Medulla oblongata (tissue), 1 donor: ENCODE results near the gene KCTD16.
A peak's percentile ranks its signal among the peaks of the same experiment; 100 is the strongest.

Experiments used
- DNase-seq: peaks from one replicate; pipeline ENCODE4 v3.0.0-alpha.2; 2015; ENCODE audit errors: extremely low spot score

Gene KCTD16

DNA sequence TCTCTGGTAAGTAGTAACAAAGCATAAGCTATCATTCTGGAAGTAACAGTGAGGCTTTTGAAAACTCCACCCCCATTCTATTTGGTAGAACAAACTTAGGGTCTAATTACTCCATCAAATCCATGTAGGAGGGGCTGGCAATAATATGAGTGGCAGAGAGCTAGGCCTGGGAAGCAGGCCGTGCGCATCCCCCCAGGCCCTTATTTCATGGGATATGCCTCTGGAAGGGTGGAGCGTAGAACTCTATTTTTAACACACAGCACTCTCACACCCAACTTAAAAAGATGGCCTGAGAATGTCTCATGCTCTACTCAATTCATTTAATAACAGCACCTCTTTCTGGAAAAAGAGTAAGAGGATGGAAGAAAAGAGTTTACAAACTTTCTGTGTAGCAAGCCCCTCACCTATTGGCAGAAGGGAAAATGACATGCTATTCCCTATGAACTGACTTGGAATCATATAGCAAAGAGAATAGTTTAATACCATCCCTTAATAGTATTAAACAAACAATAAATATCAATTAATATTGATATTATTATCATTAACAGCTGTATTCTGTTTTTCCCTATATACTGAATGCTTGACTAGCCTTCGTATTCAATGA lies 233.2 kb downstream of the KCTD16 start:
- DNase-seq: no peak

- no peak for DNase-seq
These were observed 234.0 kb downstream of the KCTD16 start for GRCh38 chr5:144404672-144405071.

GRCh38 chr5:144405991-144406390 lies 235.3 kb downstream of the KCTD16 start:
- peak; percentile 3 for DNase-seq

DNA sequence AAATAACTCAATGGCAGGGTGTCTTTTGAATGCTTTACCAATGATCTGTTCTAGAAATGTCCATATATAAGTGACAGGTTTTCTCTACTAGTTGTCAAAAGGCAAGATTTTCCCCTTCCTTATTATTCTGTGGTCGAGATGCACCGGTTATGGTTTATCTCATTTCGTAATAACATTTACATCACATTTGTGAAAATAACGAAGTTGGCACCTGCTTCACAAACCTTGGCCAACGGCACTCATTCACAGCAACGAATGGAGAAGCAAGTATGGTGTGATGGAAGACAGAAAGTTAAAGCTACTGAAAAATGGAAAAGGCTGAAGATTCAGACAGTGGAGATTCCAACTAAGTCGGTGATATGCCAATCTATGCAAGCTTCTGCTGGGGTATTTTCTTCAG lies 235.8 kb downstream of the KCTD16 start:
- DNase-seq: no peak

DNA sequence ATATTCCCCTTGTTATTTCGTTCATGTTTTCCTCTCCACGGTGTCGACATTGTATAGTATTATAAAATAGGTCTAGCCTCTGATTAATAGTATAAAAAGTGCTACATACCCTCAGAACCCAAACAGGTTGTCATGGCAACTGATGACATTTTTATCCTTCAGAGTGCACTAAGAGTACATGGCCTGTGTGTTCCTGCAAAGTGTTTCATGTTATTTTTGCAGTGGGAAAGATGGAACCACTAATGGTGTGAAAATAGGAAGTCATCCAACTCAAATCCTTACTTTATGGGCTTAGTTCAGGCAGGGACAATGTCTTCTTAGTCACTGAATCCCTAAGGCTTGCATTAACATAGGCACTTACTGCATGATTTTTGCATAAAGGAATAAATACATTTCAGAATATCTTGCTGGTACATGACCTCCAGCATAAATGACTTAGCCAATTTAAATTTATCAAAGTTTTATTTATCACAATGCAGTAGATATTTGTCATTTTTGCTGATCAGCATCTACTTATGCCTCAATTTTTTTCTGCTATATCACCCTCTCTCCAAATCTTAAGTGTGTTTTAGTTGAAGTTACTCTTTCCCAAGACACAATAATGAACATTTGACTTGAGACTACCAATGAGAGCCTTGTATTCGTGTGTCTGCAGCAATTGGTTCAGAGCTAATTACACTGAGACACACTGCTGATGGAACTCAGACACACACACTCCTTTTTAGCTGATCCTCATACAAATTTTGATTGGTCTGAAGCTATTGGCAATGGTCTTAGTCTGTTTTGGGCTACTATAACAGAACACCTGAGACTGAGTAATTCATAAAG lies 243.7 kb downstream of the KCTD16 start:
- no peak for DNase-seq

GRCh38 chr5:144416196-144416595 lies 245.5 kb downstream of the KCTD16 start:
- no peak for DNase-seq

GRCh38 chr5:144418719-144419118 lies 248.0 kb downstream of the KCTD16 start:
- no peak for DNase-seq

DNA sequence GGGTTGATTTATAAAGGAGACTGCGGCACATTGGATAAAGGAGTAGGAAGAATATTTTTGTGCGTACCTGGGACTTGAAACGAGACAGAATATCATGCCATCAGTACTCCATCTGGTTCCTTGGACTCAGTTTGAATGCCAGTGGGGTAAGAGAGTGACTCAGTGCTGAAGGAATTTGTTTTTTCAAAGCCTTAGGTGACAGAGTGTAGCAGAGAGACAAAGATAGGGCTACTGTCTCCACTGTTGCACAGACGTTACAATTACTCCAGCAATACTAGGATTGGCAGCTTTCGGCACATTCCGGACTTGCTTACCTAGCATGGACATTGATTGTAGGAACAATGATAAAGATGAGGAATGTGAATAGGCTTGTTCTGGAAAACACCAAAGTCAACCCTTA lies 250.7 kb downstream of the KCTD16 start:
- no peak for DNase-seq

GRCh38 chr5:144422018-144422727 lies 251.5 kb downstream of the KCTD16 start:
- DNase-seq: no peak

GRCh38 chr5:144427866-144428265 lies 257.2 kb downstream of the KCTD16 start:
- no peak for DNase-seq

DNA sequence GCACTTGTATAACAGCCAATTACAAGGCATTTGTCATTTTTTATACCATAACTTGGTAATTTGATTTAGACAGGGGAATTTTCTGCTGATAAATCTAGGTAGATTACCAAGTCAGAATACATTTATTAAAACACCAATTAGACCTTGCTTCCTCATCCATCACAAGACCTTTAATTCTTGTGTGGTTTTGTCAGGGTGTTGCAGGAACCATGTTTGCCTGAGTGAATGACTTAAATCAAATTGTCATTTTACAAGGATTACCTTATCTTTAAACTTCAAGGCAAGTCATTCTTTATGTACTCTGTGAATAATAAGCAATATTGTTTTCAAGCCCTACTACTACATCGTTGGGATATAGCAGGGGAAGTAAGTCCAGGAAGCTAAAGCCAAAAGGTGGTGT lies 257.7 kb downstream of the KCTD16 start:
- DNase-seq: no peak

DNA sequence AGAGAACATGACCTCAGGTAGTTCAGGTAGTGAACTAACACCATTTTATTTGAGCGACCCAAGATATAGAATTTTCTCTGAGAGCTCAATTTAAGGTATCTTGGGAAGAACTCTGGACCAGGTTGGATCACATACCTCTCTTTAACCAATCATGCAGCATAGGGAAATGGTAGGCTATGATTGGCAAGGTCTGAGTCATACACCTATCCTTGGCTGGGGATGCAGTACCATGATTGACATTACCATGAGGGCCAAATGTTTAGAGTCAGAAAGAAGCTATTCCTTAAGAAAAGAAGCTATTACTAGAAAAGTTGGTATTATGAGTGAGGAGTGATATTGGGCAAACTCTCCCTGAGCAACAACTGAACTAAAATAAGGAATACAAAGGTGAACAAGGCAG lies 258.7 kb downstream of the KCTD16 start:
- no peak for DNase-seq

- DNase-seq: no peak
These were observed 259.2 kb downstream of the KCTD16 start for GRCh38 chr5:144429905-144430304.

DNA sequence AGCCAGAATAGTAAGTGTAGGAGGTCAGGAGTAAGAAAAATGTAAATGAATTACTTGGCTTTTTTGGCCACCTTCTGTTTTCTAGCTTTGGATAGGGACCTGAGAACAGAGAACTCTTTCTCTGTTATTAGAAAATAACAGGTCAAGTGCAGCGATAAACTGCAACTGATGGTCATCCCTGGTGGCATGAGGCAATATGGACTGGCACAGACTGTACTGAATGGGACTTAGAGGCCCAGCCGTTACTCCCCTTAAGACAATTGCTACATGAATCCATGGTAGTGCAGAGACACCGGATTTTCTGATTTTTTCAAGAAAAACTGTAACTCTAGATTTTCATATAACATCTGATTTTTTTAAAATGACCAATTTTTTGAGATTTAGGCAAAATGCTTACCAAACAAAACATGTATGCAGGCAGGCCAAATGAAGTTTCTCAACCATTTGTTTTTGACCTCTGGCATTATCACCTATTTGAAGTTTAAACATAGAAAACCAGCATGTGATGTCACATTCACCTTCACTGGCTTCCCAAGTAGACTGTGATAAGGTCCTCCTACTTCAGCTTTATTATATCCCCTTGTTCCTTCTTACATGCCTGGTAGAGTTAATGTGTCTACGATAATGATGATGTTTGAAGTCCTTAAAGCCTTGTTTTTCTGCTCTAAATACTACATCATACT lies 262.6 kb downstream of the KCTD16 start:
- DNase-seq: no peak

GRCh38 chr5:144433893-144434292 lies 263.2 kb downstream of the KCTD16 start:
- no peak for DNase-seq

GRCh38 chr5:144436007-144436406 lies 265.3 kb downstream of the KCTD16 start:
- no peak for DNase-seq

- no peak for DNase-seq
These were observed 267.6 kb downstream of the KCTD16 start for GRCh38 chr5:144438237-144438636.

DNA sequence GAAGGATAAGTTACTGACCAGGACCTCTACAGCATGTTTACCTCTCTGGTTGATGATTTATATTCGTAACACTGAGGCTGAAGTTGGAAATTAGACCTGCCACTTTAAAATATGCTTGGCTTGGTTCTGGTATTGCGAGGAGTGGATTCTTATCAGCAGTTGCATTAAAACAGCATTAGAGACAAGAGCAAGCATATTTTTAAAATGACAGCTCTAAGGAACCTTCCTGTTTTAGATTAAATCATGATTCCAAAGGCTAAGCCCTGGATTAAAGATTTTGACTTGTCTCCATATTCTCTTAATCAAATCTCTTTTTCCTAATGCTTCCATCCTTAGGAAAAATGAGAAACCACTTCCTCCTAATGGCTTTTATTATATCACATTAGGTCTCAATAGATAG lies 277.8 kb downstream of the KCTD16 start:
- no peak for DNase-seq

DNA sequence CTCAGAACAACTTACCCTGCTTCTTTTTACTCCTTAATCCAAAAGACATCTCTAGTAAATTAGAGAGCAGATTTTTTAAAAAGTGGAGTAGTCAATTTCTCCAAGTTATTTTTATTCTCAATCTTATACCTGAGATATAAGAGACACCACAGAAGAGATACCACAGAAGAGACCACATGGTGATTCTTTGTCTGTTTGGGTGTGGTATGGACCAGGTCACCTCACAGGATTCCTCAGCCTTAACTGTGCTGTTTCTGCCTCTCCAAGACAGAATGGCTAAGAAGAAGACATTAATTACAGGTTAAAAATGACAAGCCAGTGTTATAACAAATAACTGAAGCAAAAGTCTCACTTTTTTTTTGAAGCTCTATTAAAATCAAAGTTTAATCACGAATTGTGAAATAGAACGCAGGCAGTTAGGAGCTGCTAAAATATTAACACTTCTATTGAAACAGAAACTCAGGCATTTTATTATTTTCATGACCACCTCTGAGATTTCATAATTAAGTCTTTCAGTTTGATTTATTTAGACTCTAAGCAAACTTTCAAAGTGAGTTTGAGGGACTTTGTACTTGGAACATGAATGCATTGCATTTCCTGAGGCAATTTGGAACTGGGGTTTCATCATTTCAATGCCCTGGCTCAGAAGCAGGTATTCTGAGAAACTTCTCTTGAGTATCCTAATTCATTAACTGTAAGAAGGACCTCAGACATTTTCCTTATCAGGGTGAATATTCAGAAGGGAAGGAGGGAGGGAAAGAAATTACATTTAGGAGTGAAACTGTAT lies 280.7 kb downstream of the KCTD16 start:
- DNase-seq: no peak

GRCh38 chr5:144453753-144454152 lies 283.1 kb downstream of the KCTD16 start:
- no peak for DNase-seq

DNA sequence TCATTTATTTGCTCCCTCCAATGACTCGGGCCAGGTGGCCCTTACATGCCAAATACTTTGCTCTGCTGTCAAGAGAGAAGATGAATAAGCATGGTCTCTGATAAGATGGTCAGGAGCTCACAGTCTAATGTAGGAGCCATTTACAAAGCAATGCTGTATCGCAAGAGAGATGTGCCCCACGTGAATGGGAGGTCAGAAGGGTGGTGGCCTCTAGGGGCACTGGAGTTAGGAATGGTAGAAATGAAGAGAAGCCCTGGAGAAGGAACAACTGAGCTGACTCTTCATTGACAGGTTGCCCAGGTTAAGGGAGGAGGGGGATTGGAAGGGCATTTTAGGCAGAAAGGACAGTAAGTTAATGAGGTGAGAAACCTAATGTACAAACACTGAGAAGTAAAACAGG lies 286.5 kb downstream of the KCTD16 start:
- no peak for DNase-seq
